Mucosa of descending colon (tissue), 3 donors: ENCODE measurements around the gene TGFBR2. TPM values are rescaled to one million over a fixed set of nuclear protein-coding genes. Genes with fewer than 3 reads are reported as not detected.

Experiments used
- ATAC-seq: fragments of 200-7000 bp; cut with Tn5 transposase; one replicate; pipeline ENCODE4 v1.9.1; 2020; ENCODE audit warnings: mild to moderate bottlenecking, moderate library complexity
- DNase-seq, 3 donors: peaks; one replicate each; pipeline ENCODE4 v3.0.0-alpha.2; 2020
- H3K36me3 ChIP-seq: fragments of 200-600 bp; one replicate; pipeline ENCODE4 v1.8.0; 2021; ENCODE audit warnings: low read depth, mild to moderate bottlenecking
- H3K4me1 ChIP-seq: fragments of 200-600 bp; one replicate; pipeline ENCODE4 v1.8.0; 2021; ENCODE audit warnings: low read depth, mild to moderate bottlenecking
- H3K4me3 ChIP-seq: fragments of 200-600 bp; one replicate; pipeline ENCODE4 v1.8.0; 2021; ENCODE audit warnings: mild to moderate bottlenecking
- H3K9me3 ChIP-seq: fragments of 200-600 bp; one replicate; pipeline ENCODE4 v1.8.0; 2021; ENCODE audit warnings: mild to moderate bottlenecking
- CTCF ChIP-seq: fragments of 200-600 bp; IDR thresholded peaks from one replicate; pipeline ENCODE4 v1.8.0; 2022; ENCODE audit warnings: antibody characterized with exemption, mild to moderate bottlenecking
- intact Hi-C, 2 donors: fragments of 100-400 bp; cut with DNase I in 1 of 2; cut with micrococcal nuclease in 1 of 2; formaldehyde crosslinking; loops; one replicate each; pipeline versions ENCODE4 v1.11.0 to v1.11.1; 2022; cut with DNase I, micrococcal nuclease
- total RNA-seq, 3 donors: library from RNA; stranded (reverse); fragmentation: NEBNext Ultra II Directional in 2 of 3; extraction: Animal tissue kit (Norgen Biotek cat#: 25700) in 2 of 3; gene quantifications; one replicate each; pipeline versions ENCODE4 v1.2.1 to v1.2.4, GENCODE V29; 2021 to 2023
- donor health status: DM: no; HTN: no; CAD: no; lungs with moderate emphysema.
- donor health status: DM: no; HTN: no; CAD: no.
- donor health status: DM: no; HTN: yes; CAD: no.

Gene TGFBR2
- total RNA-seq, 3 donors from 2014 or later = 39.0 to 134 (median 71.4) TPM

DNA sequence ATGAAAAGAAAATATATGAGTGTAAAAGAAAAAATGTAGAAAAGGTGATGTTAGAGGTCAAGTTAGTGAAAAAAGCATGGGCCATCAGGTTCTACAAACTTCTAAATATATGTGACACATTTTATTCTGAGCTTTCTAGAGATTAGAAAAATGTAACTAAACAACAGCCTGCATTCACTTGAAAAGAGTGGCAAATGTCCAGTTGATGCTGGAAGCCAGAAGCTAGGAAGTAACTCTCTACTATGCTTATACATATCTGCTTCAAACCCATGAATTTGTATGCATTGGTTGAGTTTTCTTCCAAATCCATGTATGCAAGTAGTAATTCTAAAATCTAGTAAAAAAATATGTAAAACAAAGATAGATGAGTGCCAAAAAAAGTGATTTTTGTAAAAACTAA, 123.5 kb downstream of the TGFBR2 start:
- H3K9me3 ChIP-seq = no peaks in the 10 kb centered on the region

DNA sequence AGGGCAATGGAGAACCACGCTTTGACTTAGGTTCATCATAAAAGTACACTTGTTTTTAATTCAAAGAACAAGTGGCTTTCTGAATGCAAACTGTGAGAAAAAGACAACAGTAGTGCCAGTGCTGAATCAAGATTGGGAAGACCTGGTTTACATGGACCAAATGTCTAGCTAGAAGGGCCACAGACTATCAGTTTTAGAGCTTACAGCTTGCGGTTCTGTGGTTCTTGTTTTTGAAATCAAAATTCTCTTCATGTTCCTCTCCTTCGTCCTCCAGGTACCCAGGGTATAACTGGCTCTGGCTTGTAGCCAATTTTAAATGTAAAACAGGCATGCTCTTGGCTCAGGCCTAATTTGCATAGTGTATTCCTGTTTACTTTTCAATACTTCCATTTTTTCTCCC, 124.6 kb downstream of the TGFBR2 start:
- H3K4me3 ChIP-seq = no peak overlapping the region
- intact Hi-C loops = no loop called here
- H3K4me1 ChIP-seq = no peaks in the 10 kb centered on the region
- no peaks in the 10 kb centered on the region for H3K36me3 ChIP-seq
- H3K9me3 ChIP-seq = no peaks in the 10 kb centered on the region
- ATAC-seq = no peak
- TF ChIP-seq CTCF = no peak
- no peak for DNase-seq

More for the DNA sequence above, 123.5 kb downstream of the TGFBR2 start:
- DNase-seq (no peak), ATAC-seq (no peak)
- no peaks in the 10 kb centered on the region for H3K4me1 ChIP-seq
- no peak overlapping the region for H3K4me3 ChIP-seq
- intact Hi-C loops = no loop called here
- H3K36me3 ChIP-seq = no peaks in the 10 kb centered on the region
- TF ChIP-seq CTCF = no peak

- Histone ChIP-seq H3K36me3 (no peaks in the 10 kb centered on the region), H3K4me3 (no peak overlapping the region), H3K9me3 (no peaks in the 10 kb centered on the region), H3K4me1 (no peaks in the 10 kb centered on the region)
- intact Hi-C loops = no loop called here
- TF ChIP-seq CTCF = no peak
- ATAC-seq (no peak), DNase-seq (no peak)
These were observed 126.8 kb downstream of the TGFBR2 start for GRCh38 chr3:30733209-30733608.

DNA sequence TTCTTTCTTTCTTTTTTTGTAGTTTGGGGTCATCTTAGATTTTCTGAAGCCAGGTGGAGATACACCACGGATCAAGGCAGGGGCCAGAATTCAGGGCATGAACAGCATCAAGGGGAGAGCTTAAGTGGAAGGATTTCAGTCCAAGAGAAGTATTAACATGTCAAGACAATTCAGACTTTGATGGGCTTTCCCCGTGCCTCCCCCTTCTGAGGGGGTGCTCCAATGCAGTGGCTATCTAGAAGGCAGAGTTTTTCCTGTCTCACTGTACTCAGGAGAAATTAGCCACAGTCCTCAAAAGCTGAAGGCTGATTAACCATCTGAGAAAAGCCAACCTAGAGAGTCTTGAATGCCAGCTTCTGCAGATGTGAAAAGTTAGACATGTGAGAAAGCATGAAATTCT, 127.3 kb downstream of the TGFBR2 start:
- H3K4me3 ChIP-seq = no peak overlapping the region
- no peak for DNase-seq
- ATAC-seq = no peak
- no peaks in the 10 kb centered on the region for H3K9me3 ChIP-seq
- intact Hi-C loops = no loop called here
- H3K4me1 ChIP-seq = no peaks in the 10 kb centered on the region
- no peaks in the 10 kb centered on the region for H3K36me3 ChIP-seq
- no peak for TF ChIP-seq CTCF

DNA sequence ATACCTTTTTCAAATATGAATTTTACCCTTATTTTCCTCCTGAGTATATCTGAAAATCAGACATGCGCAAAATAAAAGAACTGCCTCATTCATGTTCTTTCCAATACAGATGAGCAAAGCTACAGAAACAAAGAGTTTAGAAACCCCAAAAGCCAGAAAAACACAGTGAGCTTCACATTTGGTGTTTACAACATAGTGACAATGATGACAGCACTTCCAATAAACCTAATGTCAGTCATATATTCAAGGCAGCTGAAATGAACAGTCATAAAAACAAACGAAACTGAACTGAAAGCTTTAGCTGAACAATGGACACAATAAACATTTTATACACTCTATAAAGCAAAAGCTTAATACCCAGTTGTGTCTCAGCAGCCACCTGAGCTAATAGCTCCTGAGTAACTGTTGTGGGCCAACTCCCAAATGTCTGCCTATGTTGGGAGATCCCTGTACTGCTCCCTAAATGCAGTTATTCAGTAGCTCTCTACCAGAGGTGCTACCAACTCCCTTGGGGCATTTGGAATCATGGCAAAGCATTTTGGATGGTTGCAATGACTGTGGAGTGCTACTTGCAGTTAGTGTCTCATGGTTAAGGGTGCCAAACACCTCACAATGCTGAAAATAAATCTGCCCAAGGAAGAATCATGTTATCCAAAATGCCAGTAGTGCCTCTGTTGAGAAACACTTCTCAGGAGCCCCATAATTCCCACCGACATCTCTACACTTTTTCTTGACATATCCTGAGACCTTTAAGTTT, 131.5 kb downstream of the TGFBR2 start:
- H3K4me3 ChIP-seq = no peak overlapping the region
- intact Hi-C loops = no loop called here
- H3K9me3 ChIP-seq = no peaks in the 10 kb centered on the region
- no peak for TF ChIP-seq CTCF
- DNase-seq = no peak
- no peaks in the 10 kb centered on the region for H3K4me1 ChIP-seq
- ATAC-seq = peak; percentile 94
- no peaks in the 10 kb centered on the region for H3K36me3 ChIP-seq
